HepG2 (cell line): ENCODE measurements around the gene MAPKAPK3. TPM values are rescaled to one million over a fixed set of nuclear protein-coding genes. Genes with fewer than 3 reads are reported as not detected.

Source experiments
- ARID2 ChIP-seq: sonication (generic); formaldehyde crosslinking; IDR thresholded peaks from 2 replicates; pipeline ENCODE4 v1.8.1; 2022; ENCODE audit warnings: mild to moderate bottlenecking, missing genetic modification reagents, borderline replicate concordance
- CAMTA2 ChIP-seq: sonication (generic); formaldehyde crosslinking; IDR thresholded peaks from 2 replicates; pipeline ENCODE4 v1.4.0; 2020; ENCODE audit warnings: mild to moderate bottlenecking, missing genetic modification reagents, borderline replicate concordance
- GABPA ChIP-seq, 2 experiments: IDR thresholded peaks; 2 replicates each; pipeline ENCODE4 v1.6.1; 2011 to 2016; ENCODE audit warnings: low read depth in 2 of 2, low read length in 1 of 2, missing biosample characterization in 1 of 2, missing genetic modification characterization in 1 of 2
- HDAC6 ChIP-seq: fragments of 200-600 bp; sonication (generic); IDR thresholded peaks from 2 replicates; pipeline ENCODE4 v1.7.0; 2017; ENCODE audit warnings: mild to moderate bottlenecking, antibody characterized with exemption, low read length, low read depth
- HNRNPH1 ChIP-seq: fragments of 200-400 bp; formaldehyde crosslinking; optimal IDR thresholded peaks from 2 replicates; pipeline ENCODE3; 2017; ENCODE audit warnings: mild to moderate bottlenecking, low read depth, low read length
- KLF12 ChIP-seq: sonication (generic); formaldehyde crosslinking; IDR thresholded peaks from 2 replicates; pipeline ENCODE4 v1.4.0; 2020; ENCODE audit warnings: missing genetic modification reagents, borderline replicate concordance
- NR2F6 ChIP-seq, 2 experiments: IDR thresholded peaks; 2 replicates each; pipeline ENCODE4 v1.6.1; 2016; ENCODE audit warnings: antibody characterized with exemption in 1 of 2, mild to moderate bottlenecking in 1 of 2
- NRL ChIP-seq: sonication (generic); formaldehyde crosslinking; IDR thresholded peaks from 2 replicates; pipeline ENCODE4 v1.5.0; 2020; ENCODE audit warnings: missing genetic modification reagents, mild to moderate bottlenecking, moderate library complexity, borderline replicate concordance
- RCOR2 ChIP-seq: IDR thresholded peaks from 2 replicates; pipeline ENCODE4 v1.6.1; 2016; ENCODE audit warnings: missing biosample characterization, missing genetic modification reagents
- SNAPC2 ChIP-seq: sonication (generic); formaldehyde crosslinking; IDR thresholded peaks from 2 replicates; pipeline ENCODE4 v1.8.1; 2022; ENCODE audit warnings: mild to moderate bottlenecking, missing genetic modification reagents
- SP5 ChIP-seq: IDR thresholded peaks from 2 replicates; pipeline ENCODE4 v1.6.1; 2016; ENCODE audit warnings: low read depth, borderline replicate concordance
- STAG1 ChIP-seq: sonication (generic); formaldehyde crosslinking; IDR thresholded peaks from 2 replicates; pipeline ENCODE4 v1.4.0; 2020; ENCODE audit warnings: missing genetic modification reagents
- TBX2 ChIP-seq: sonication (generic); formaldehyde crosslinking; IDR thresholded peaks from 2 replicates; pipeline ENCODE4 v1.5.0; 2020; ENCODE audit warnings: missing genetic modification reagents, mild to moderate bottlenecking, borderline replicate concordance
- ZBTB8A ChIP-seq: sonication (generic); formaldehyde crosslinking; IDR thresholded peaks from 2 replicates; pipeline ENCODE4 v1.4.0; 2020; ENCODE audit warnings: mild to moderate bottlenecking, low read depth, missing genetic modification reagents, borderline replicate concordance
- ZIK1 ChIP-seq: sonication (generic); formaldehyde crosslinking; IDR thresholded peaks from 2 replicates; pipeline ENCODE4 v1.5.0; 2020; ENCODE audit warnings: mild to moderate bottlenecking, low read depth, missing genetic modification reagents, borderline replicate concordance
- ZNF275 ChIP-seq: sonication (generic); formaldehyde crosslinking; IDR thresholded peaks from 2 replicates; pipeline ENCODE4 v1.8.0; 2022; ENCODE audit warnings: missing genetic modification reagents, mild to moderate bottlenecking, inconsistent platforms, borderline replicate concordance
- ZNF652 ChIP-seq: IDR thresholded peaks from 2 replicates; pipeline ENCODE4 v1.6.1; 2016; ENCODE audit warnings: low read depth, borderline replicate concordance
- ZNF737 ChIP-seq: sonication (generic); formaldehyde crosslinking; IDR thresholded peaks from 2 replicates; pipeline ENCODE4 v1.5.0; 2020; ENCODE audit warnings: missing genetic modification reagents, mild to moderate bottlenecking, borderline replicate concordance
- ZSCAN21 ChIP-seq: sonication (generic); formaldehyde crosslinking; IDR thresholded peaks from 2 replicates; pipeline ENCODE4 v1.8.0; 2022; ENCODE audit warnings: mild to moderate bottlenecking, missing genetic modification reagents, moderate library complexity, borderline replicate concordance
- polyA plus RNA-seq, 8 experiments: library from polyadenylated mRNA; depleted of rRNA in 3 of 8; stranded (reverse) in 7 of 8; unstranded in 1 of 8; fragments of >200 nt; fragmentation: Illumina TruSeq in 4 of 8; extraction: Trizol in 4 of 8; gene quantifications; 2 replicates each; pipeline versions ENCODE4 v1.2.1 to v1.2.3, GENCODE V29; 2011 to 2016; ENCODE audit warnings: low read depth in 4 of 8, missing spikeins in 1 of 8, mixed read lengths in 1 of 8; ENCODE audit not compliant: insufficient read depth in 1 of 8
- total RNA-seq, 5 experiments: library from RNA; depleted of rRNA; stranded (reverse); fragments of >200 nt; fragmentation: Illumina TruSeq; extraction: Trizol; gene quantifications; 2 replicates each; pipeline ENCODE4 v1.2.3, GENCODE V29; 2016; ENCODE audit warnings: low read depth in 1 of 5
- TF ChIP-seq, protein P1 (sequence below): sonication (generic); formaldehyde crosslinking; IDR thresholded peaks from 2 replicates; pipeline ENCODE4 v1.8.0; 2022; ENCODE audit warnings: mild to moderate bottlenecking, missing genetic modification reagents
- TF ChIP-seq, protein P2 (sequence below): sonication (generic); formaldehyde crosslinking; IDR thresholded peaks from 2 replicates; pipeline ENCODE4 v1.4.0; 2020; ENCODE audit warnings: mild to moderate bottlenecking, missing genetic modification reagents

The MAPKAPK3 gene
- total and polyA plus RNA-seq, 2 of the 13 experiments (the other 11 are each of a cell fraction or from before 2014, with no cell fraction given), result 39.9 to 41.2 TPM

DNA sequence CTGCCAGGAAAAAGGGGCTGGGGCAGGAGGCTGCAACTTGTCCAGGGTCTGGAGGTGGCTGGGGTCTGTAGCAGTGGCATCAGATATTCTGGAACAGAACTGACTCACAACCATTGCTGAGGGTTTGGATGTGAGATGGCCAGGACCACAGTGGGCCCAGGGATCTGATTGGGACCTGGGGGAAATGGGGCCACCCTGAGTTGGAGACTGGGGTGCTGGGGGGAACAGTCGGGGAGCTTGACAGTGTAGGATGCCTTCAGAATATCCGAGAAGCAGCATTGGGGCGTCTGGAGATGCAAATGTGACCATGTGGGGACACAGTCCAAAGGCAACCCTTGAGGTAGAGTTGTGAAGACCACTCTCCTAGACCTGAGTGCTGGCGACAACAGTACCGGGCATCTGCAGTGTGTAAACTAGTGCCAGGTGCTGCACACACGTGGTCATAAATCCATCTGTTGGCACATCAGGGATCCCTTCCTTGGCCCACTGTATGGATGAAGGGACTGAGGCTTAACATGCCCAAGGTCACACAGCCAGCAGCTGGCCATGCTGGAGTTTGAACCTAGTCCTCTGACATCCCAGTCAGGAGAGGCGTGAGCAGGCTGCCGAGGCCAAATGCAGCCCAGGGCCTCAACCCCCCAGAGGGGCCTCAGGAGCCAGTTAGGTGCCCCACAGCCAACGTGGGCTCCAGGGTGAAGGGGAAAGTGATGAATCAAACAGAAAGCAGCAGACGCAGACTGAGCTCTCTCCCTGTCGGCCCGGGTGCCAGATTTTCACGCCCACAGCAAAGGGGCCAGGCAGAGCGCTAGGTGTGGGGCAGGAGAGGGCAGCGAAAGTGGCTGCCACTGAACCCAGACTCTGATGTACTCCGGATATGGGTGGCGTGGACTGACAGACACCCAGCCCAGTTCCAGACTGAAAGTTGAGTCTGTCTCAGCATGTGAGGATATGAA lies 28.9 kb upstream of the MAPKAPK3 start (continued):
- TF ChIP-seq NR2F6 (IDR thresholded peaks at IDR 0.05), result peak; percentile 57; the same call in 1 of the 2 replicates
- TF ChIP-seq NR2F6 (CRISPR knock-in tag; IDR thresholded peaks at IDR 0.05), result peak; percentile 69
- peak; percentile 8; the same call in 1 of the 2 replicates for TF ChIP-seq STAG1 (CRISPR knock-in tag)
- TF ChIP-seq ZNF652 (CRISPR knock-in tag), result no peak
- TF ChIP-seq, protein P1, sequence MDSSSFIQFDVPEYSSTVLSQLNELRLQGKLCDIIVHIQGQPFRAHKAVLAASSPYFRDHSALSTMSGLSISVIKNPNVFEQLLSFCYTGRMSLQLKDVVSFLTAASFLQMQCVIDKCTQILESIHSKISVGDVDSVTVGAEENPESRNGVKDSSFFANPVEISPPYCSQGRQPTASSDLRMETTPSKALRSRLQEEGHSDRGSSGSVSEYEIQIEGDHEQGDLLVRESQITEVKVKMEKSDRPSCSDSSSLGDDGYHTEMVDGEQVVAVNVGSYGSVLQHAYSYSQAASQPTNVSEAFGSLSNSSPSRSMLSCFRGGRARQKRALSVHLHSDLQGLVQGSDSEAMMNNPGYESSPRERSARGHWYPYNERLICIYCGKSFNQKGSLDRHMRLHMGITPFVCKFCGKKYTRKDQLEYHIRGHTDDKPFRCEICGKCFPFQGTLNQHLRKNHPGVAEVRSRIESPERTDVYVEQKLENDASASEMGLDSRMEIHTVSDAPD (CRISPR knock-in tag), result peak; percentile 63; the same call in 1 of the 2 replicates
- TF ChIP-seq, protein P2, sequence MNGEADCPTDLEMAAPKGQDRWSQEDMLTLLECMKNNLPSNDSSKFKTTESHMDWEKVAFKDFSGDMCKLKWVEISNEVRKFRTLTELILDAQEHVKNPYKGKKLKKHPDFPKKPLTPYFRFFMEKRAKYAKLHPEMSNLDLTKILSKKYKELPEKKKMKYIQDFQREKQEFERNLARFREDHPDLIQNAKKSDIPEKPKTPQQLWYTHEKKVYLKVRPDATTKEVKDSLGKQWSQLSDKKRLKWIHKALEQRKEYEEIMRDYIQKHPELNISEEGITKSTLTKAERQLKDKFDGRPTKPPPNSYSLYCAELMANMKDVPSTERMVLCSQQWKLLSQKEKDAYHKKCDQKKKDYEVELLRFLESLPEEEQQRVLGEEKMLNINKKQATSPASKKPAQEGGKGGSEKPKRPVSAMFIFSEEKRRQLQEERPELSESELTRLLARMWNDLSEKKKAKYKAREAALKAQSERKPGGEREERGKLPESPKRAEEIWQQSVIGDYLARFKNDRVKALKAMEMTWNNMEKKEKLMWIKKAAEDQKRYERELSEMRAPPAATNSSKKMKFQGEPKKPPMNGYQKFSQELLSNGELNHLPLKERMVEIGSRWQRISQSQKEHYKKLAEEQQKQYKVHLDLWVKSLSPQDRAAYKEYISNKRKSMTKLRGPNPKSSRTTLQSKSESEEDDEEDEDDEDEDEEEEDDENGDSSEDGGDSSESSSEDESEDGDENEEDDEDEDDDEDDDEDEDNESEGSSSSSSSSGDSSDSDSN (CRISPR knock-in tag), result peak; percentile 74
- TF ChIP-seq TBX2 (CRISPR knock-in tag), result peak; percentile 59; the same call in 1 of the 2 replicates
- 0 out of 2 replicates have a peak, but pooled peaks have one; percentile 56 for TF ChIP-seq CAMTA2 (CRISPR knock-in tag)
- 0 out of 2 replicates have a peak, but pooled peaks have one; percentile 42 for TF ChIP-seq ZBTB8A (CRISPR knock-in tag)
- peak; percentile 27; the same call in 1 of the 2 replicates for TF ChIP-seq ZNF275
- TF ChIP-seq RCOR2 (CRISPR knock-in tag), result peak; percentile 97
- TF ChIP-seq KLF12 (CRISPR knock-in tag), result 0 out of 2 replicates have a peak, but pooled peaks have one; percentile 36
- peak; percentile 66; the same call in 1 of the 2 replicates for TF ChIP-seq SNAPC2 (CRISPR knock-in tag)
- no peak for TF ChIP-seq NRL (CRISPR knock-in tag)
- peak; percentile 16; the same call in 1 of the 2 replicates for TF ChIP-seq ZNF737 (CRISPR knock-in tag)
- 0 out of 2 replicates have a peak, but pooled peaks have one; percentile 17 for TF ChIP-seq SP5
- no peak for TF ChIP-seq GABPA (IDR thresholded peaks at IDR 0.05; ENCODE audit: low read depth, low read length)
- peak; percentile 37; the same call in 1 of the 2 replicates for TF ChIP-seq GABPA (CRISPR knock-in tag; IDR thresholded peaks at IDR 0.05; ENCODE audit: low read depth)
- no peak for TF ChIP-seq HDAC6
- peak; percentile 83 for TF ChIP-seq ZSCAN21 (CRISPR knock-in tag)
- TF ChIP-seq ZIK1, result no peak
- TF ChIP-seq HNRNPH1, result peak; percentile 21
- 0 out of 2 replicates have a peak, but pooled peaks have one; percentile 35 for TF ChIP-seq ARID2 (CRISPR knock-in tag)
